Heart right ventricle (tissue), 16 donors: ENCODE measurements around the gene OTUB2. TPM values are rescaled to one million over a fixed set of nuclear protein-coding genes. Genes with fewer than 3 reads are reported as not detected.

Experiments used
- ATAC-seq, 8 donors: fragments of 200-7000 bp; cut with Tn5 transposase; one replicate each; pipeline ENCODE4 v1.9.1; 2020; ENCODE audit warnings: mild to moderate bottlenecking in 8 of 8, moderate library complexity in 8 of 8, moderate number of reproducible peaks in 1 of 8
- DNase-seq, 2 donors: peaks; one replicate each; pipeline ENCODE4 v3.0.0-alpha.2; 2020
- H3K27ac ChIP-seq, 10 donors: fragments of 200-600 bp; sonication (generic) in 2 of 10; one replicate each; pipeline versions ENCODE4 v1.5.0 to v1.8.0; 2020 to 2022; ENCODE audit warnings: mild to moderate bottlenecking in 3 of 10
- H3K27me3 ChIP-seq, 7 donors: fragments of 200-600 bp; one replicate each; pipeline ENCODE4 v1.8.0; 2021 to 2022; ENCODE audit warnings: mild to moderate bottlenecking in 2 of 7
- H3K36me3 ChIP-seq, 9 donors: fragments of 200-600 bp; sonication (generic) in 1 of 9; one replicate each; pipeline versions ENCODE4 v1.5.0 to v1.8.0; 2020 to 2022; ENCODE audit warnings: mild to moderate bottlenecking in 2 of 9
- H3K4me1 ChIP-seq, 9 donors: fragments of 200-600 bp; sonication (generic) in 1 of 9; one replicate each; pipeline versions ENCODE4 v1.5.0 to v1.8.0; 2020 to 2022; ENCODE audit warnings: mild to moderate bottlenecking in 4 of 9
- H3K4me3 ChIP-seq, 10 donors: fragments of 200-600 bp; sonication (generic) in 2 of 10; one replicate each; pipeline versions ENCODE4 v1.5.0 to v1.8.0; 2020 to 2022; ENCODE audit warnings: mild to moderate bottlenecking in 7 of 10, moderate library complexity in 2 of 10
- H3K9me3 ChIP-seq, 11 donors: fragments of 200-600 bp in 10 of 11; sonication (generic) in 2 of 11; one replicate each; pipeline versions ENCODE4 v1.5.0 to v1.8.0; 2013 to 2022; ENCODE audit warnings: mild to moderate bottlenecking in 2 of 11, control low read depth in 1 of 11, moderate library complexity in 1 of 11
- CTCF ChIP-seq, 9 donors: fragments of 200-600 bp; sonication (generic) in 2 of 9; IDR thresholded peaks; one replicate each; pipeline versions ENCODE4 v1.5.0 to v1.8.0; 2021 to 2022; ENCODE audit warnings: antibody characterized with exemption in 9 of 9, mild to moderate bottlenecking in 5 of 9, moderate library complexity in 1 of 9
- WGBS, 2 donors: extraction: QIAGEN DNeasy Blood & Tissue Kit; methylation state at CpG; one replicate each; pipeline ENCODE4 v1.1.7; 2013; ENCODE audit warnings: inconsistent platforms in 1 of 2; 5-methylcytosine and 5-hydroxymethylcytosine counted together
- intact Hi-C, 10 donors: fragments of 100-400 bp; cut with DNase I; formaldehyde crosslinking; loops; one replicate each; pipeline versions ENCODE4 v1.11.1 to v1.14.2; 2022
- polyA plus RNA-seq, 2 donors: library from polyadenylated mRNA; stranded (reverse); fragments of 200-250 nt; gene quantifications; one replicate each; pipeline ENCODE4 v1.2.3, GENCODE V29; 2013
- total RNA-seq, 10 donors: library from RNA; stranded (reverse); fragmentation: NEBNext Ultra II Directional in 3 of 10; extraction: Animal tissue kit (Norgen Biotek cat#: 25700) in 3 of 10; gene quantifications; one replicate each; pipeline versions ENCODE4 v1.2.1 to v1.2.4, GENCODE V29; 2021 to 2023
- donor health status: Arrhythmogenic right ventricular cardiomyopathy.
- donor health status: ischemic (EF 13 %, LVEDD 7.1; RV severe dilation, severe dysfunction).
- donor health status: healthy with polysubstance abuse.
- donor health status: DM: no; HTN: yes; CAD: no.
- donor health status: DM: no; HTN: no; CAD: no.
- donor health status: ischemic (EF 25% LVEDD 6.9; RV normal size, moderate dysfunction).
- donor health status: ischemic (EF 25% LVEDD 5.7; RV mildly dilated, moderate dysfunction).
- donor health status: healthy.
- donor health status: DM: yes; HTN: yes; CAD: no.
- donor health status: Ischemic cardiomyopathy.
- donor health status: ischemic (EF 35%, LVEDD 5.7; RV mildly dilated, moderate dysfunction).
- donor health status: nonischemic (EF 11% LVEDD 7.7; RV severe dilation, severe dysfunction).
- donor health status: DM: yes; HTN: yes; CAD: no.
- donor health status: PGD.
- donor health status: ischemic (EF 29% LVEDD 5.4; RV normal size, mild dysfunction).
- donor health status: nonischemic (EF 23%, LVEDD 6.1; RV moderate dilation, normal function).

OTUB2 gene
- total and polyA plus RNA-seq, 12 donors, result 0.07 to 0.37 (median 0.16) TPM; not detected in 1

GRCh38 chr14:94016446-94016976 lies 9.6 kb upstream of the OTUB2 start:
- ATAC-seq, result peak in 1 of 8 donors; percentile 15
- peaks cover 0 to 1% (median 0%) of the 10 kb centered on the region in 7 donors for H3K27me3 ChIP-seq
- no peaks in the 10 kb centered on the region for H3K9me3 ChIP-seq
- H3K4me3 ChIP-seq, result no peak overlapping the region
- TF ChIP-seq CTCF (IDR thresholded peaks at IDR 0.05), result no peak
- intact Hi-C loops, result no loop called here
- WGBS, 2 donors, result 76 to 84% methylated on average over 8 of the region's 8 CpGs
- peaks cover 0 to 8% (median 0%) of the 10 kb centered on the region in 9 donors for H3K4me1 ChIP-seq
- H3K27ac ChIP-seq, result no peak overlapping the region
- no peaks in the 10 kb centered on the region for H3K36me3 ChIP-seq
- no peak for DNase-seq

DNA sequence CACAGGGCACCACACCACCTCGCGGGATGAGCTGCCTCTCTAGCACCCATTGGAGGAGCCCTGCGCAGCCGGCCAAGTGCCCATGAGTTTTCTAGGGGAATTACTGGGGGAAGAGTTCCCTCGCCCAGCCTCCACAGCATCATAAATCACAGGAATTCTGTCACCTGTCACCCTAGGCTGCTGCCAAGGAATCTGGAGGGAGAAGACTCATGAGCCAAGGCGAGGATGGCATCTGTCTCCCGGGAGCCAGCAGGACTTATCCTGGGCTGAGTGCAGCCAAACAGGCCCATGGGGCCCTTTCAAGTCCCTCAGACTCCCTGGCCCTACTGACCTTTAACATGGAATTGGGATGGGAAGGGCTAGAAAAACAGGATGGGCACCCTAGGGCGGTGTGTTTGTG lies 7.8 kb upstream of the OTUB2 start:
- WGBS, 2 donors, result 75 to 83% methylated on average over 8 of the region's 8 CpGs

GRCh38 chr14:94019329-94019728 lies 6.8 kb upstream of the OTUB2 start:
- WGBS, 2 donors, result 82 to 87% methylated on average over 6 of the region's 6 CpGs
- H3K9me3 ChIP-seq, result no peaks in the 10 kb centered on the region
- no peaks in the 10 kb centered on the region for H3K36me3 ChIP-seq
- no peak overlapping the region for H3K27ac ChIP-seq
- no peak for ATAC-seq
- H3K4me1 ChIP-seq, result peaks cover 0 to 4% (median 0%) of the 10 kb centered on the region in 9 donors
- TF ChIP-seq CTCF (IDR thresholded peaks at IDR 0.05), result no peak
- no peak for DNase-seq
- intact Hi-C loops, result no loop called here
- peaks cover 0 to 4% (median 0%) of the 10 kb centered on the region in 7 donors for H3K27me3 ChIP-seq
- H3K4me3 ChIP-seq, result no peak overlapping the region

More for the DNA sequence above, 7.8 kb upstream of the OTUB2 start:
- Histone ChIP-seq H3K27me3 (peaks cover 0 to 4% (median 0%) of the 10 kb centered on the region in 7 donors), H3K9me3 (no peaks in the 10 kb centered on the region), H3K4me1 (peaks cover 0 to 4% (median 0%) of the 10 kb centered on the region in 9 donors), H3K36me3 (no peaks in the 10 kb centered on the region), H3K4me3 (no peak overlapping the region), H3K27ac (no peak overlapping the region)
- intact Hi-C loops, result no loop called here
- ATAC-seq (no peak), DNase-seq (no peak)
- no peak for TF ChIP-seq CTCF (IDR thresholded peaks at IDR 0.05)

GRCh38 chr14:94020267-94020666 lies 5.9 kb upstream of the OTUB2 start:
- intact Hi-C loops, result no loop called here
- Histone ChIP-seq H3K9me3 (no peaks in the 10 kb centered on the region), H3K4me1 (peaks cover 0 to 4% (median 0%) of the 10 kb centered on the region in 9 donors), H3K36me3 (no peaks in the 10 kb centered on the region), H3K4me3 (no peak overlapping the region), H3K27ac (no peak overlapping the region), H3K27me3 (peaks cover 0 to 4% (median 0%) of the 10 kb centered on the region in 7 donors)
- WGBS, 2 donors, result 83 to 89% methylated on average over 4 of the region's 4 CpGs
- ATAC-seq (no peak), DNase-seq (no peak)
- TF ChIP-seq CTCF (IDR thresholded peaks at IDR 0.05), result no peak
